Measurements from ENCODE around the gene FAM120A.

DNA sequence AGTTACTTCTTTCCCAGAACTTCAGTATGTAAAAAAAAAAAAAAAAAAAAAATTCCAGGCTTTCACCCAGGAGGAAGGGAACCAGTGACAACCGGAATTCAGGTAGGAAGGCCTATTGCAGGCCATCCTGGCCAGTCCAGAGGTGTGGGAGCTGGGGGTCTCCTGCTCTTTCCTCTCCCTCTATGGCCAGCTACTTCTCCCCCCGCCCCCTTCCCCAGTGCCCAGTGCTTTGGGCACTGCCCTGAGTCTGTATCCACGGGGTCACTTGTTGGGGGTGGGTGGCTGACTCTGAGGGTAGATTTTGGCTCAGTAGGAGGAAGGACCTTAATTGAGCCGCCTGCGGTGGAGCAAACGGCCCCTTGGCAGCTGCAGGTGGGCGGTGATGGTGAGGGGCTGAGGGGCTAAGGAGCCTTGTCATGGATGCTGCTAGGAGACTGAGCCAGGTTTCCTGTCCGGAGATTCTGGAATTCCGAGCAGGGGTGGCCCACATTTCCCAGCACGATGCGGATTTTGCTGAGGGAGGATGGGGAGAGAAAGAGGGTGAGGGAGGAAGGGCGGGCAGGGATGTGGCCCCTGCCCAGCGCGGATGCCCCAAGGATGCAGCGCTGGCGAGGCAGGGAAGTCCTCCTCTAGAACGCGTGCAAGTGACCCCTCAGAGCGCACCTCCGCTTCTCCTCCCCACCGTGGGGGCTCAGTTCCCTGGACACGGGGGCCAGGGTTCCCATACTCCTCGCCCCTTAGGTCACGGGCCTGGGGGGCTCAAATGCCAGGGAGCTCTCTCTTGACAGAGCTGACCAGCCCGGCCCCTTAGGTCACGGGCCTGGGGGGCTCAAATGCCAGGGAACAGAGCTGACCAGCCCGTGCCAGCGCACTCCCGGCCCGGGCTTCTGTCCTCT is 123.7 kb downstream of the FAM120A start:
- TF ChIP-seq, protein P1, sequence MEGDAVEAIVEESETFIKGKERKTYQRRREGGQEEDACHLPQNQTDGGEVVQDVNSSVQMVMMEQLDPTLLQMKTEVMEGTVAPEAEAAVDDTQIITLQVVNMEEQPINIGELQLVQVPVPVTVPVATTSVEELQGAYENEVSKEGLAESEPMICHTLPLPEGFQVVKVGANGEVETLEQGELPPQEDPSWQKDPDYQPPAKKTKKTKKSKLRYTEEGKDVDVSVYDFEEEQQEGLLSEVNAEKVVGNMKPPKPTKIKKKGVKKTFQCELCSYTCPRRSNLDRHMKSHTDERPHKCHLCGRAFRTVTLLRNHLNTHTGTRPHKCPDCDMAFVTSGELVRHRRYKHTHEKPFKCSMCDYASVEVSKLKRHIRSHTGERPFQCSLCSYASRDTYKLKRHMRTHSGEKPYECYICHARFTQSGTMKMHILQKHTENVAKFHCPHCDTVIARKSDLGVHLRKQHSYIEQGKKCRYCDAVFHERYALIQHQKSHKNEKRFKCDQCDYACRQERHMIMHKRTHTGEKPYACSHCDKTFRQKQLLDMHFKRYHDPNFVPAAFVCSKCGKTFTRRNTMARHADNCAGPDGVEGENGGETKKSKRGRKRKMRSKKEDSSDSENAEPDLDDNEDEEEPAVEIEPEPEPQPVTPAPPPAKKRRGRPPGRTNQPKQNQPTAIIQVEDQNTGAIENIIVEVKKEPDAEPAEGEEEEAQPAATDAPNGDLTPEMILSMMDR (IDR thresholded peaks at IDR 0.05): no peak
- TF ChIP-seq POLR2AphosphoS5 (IDR thresholded peaks at IDR 0.05): no peak
- TF ChIP-seq POLR2A (IDR thresholded peaks at IDR 0.05): no peak
